Body of pancreas (tissue), 4 donors: ENCODE results near the gene NKAIN4.

ENCODE experiments used
- CTCF ChIP-seq, 7 experiments: fragments of 450-650 bp in 4 of 7; fragments of 200-600 bp in 3 of 7; sonication (generic) in 3 of 7; IDR thresholded peaks; one replicate each; pipeline ENCODE4 v1.5.1; 2016 to 2019; ENCODE audit warnings: antibody characterized with exemption in 7 of 7
- POLR2A ChIP-seq, 3 donors: fragments of 450-650 bp; IDR thresholded peaks; one replicate each; pipeline ENCODE4 v1.6.1; 2016; ENCODE audit warnings: antibody characterized with exemption in 3 of 3, mild to moderate bottlenecking in 2 of 3

GRCh38 chr20:63253065-63253437 lies 1.2 kb downstream of the NKAIN4 start:
- TF ChIP-seq CTCF (IDR thresholded peaks at IDR 0.05) = no peak
- TF ChIP-seq POLR2A (IDR thresholded peaks at IDR 0.05) = no peak
